ENCODE data around the gene PAK4. TPM values are rescaled to one million over a fixed set of nuclear protein-coding genes. Genes with fewer than 3 reads are reported as not detected.

Gene PAK4
- polyA plus RNA-seq, 1 donor from 2014 or later: 3.7 TPM

- Mint-ChIP-seq H3K9me3 (no peaks in the 10 kb centered on the region), H3K36me3 (peaks cover 1% of the 10 kb centered on the region), H3K4me1 (peaks cover 0 to 18% (median 18%) of the 10 kb centered on the region in 3 donors), H3K27me3 (no peaks in the 10 kb centered on the region), H3K4me3 (peak overlapping the region in 1 of 4 donors; percentile 39), H3K27ac (peak overlapping the region in 2 of 3 donors; percentile 6 to 57)
These were observed 18.9 kb downstream of the PAK4 start for GRCh38 chr19:39144290-39145071.

- Mint-ChIP-seq H3K36me3 (peaks cover 1% of the 10 kb centered on the region), H3K27me3 (no peaks in the 10 kb centered on the region), H3K27ac (no peak overlapping the region), H3K9me3 (no peaks in the 10 kb centered on the region), H3K4me1 (peaks cover 0 to 18% (median 18%) of the 10 kb centered on the region in 3 donors), H3K4me3 (no peak overlapping the region)
These were observed 19.8 kb downstream of the PAK4 start for GRCh38 chr19:39145180-39145953.

- Mint-ChIP-seq H3K36me3 (peaks cover 1% of the 10 kb centered on the region), H3K27me3 (no peaks in the 10 kb centered on the region), H3K4me1 (peaks cover 0 to 20% (median 16%) of the 10 kb centered on the region in 3 donors), H3K4me3 (no peak overlapping the region), H3K27ac (no peak overlapping the region), H3K9me3 (no peaks in the 10 kb centered on the region)
These were observed 20.5 kb downstream of the PAK4 start for GRCh38 chr19:39146091-39146490.

GRCh38 chr19:39146686-39147450 lies 21.3 kb downstream of the PAK4 start:
- peak overlapping the region in 1 of 3 donors; percentile 31 for H3K27ac Mint-ChIP-seq

GRCh38 chr19:39147480-39147879 lies 21.9 kb downstream of the PAK4 start:
- Mint-ChIP-seq H3K27me3 (no peaks in the 10 kb centered on the region), H3K4me1 (peaks cover 0 to 16% (median 14%) of the 10 kb centered on the region in 3 donors), H3K36me3 (peaks cover 1% of the 10 kb centered on the region), H3K9me3 (no peaks in the 10 kb centered on the region), H3K27ac (no peak overlapping the region), H3K4me3 (no peak overlapping the region)

More at GRCh38 chr19:39146686-39147450, 21.3 kb downstream of the PAK4 start:
- Mint-ChIP-seq H3K36me3 (peaks cover 1% of the 10 kb centered on the region), H3K27me3 (no peaks in the 10 kb centered on the region), H3K9me3 (no peaks in the 10 kb centered on the region), H3K4me3 (no peak overlapping the region), H3K4me1 (peaks cover 0 to 19% (median 15%) of the 10 kb centered on the region in 3 donors)

- no peak overlapping the region for H3K4me3 Mint-ChIP-seq
- H3K4me1 Mint-ChIP-seq: peaks cover 0 to 12% (median 10%) of the 10 kb centered on the region in 3 donors
- peaks cover 4% of the 10 kb centered on the region for H3K36me3 Mint-ChIP-seq
- no peak overlapping the region for H3K27ac Mint-ChIP-seq
- H3K27me3 Mint-ChIP-seq: no peaks in the 10 kb centered on the region
- H3K9me3 Mint-ChIP-seq: no peaks in the 10 kb centered on the region
These were observed 23.4 kb downstream of the PAK4 start for GRCh38 chr19:39148939-39149529.

- Mint-ChIP-seq H3K36me3 (peaks cover 5% of the 10 kb centered on the region), H3K27me3 (no peaks in the 10 kb centered on the region), H3K4me3 (no peak overlapping the region), H3K9me3 (no peaks in the 10 kb centered on the region), H3K4me1 (peaks cover 0 to 7% (median 4%) of the 10 kb centered on the region in 3 donors), H3K27ac (no peak overlapping the region)
These were observed 24.6 kb downstream of the PAK4 start for GRCh38 chr19:39150235-39150634.

GRCh38 chr19:39150807-39151600 lies 25.4 kb downstream of the PAK4 start:
- Mint-ChIP-seq H3K27me3 (no peaks in the 10 kb centered on the region), H3K9me3 (no peaks in the 10 kb centered on the region), H3K36me3 (peaks cover 5% of the 10 kb centered on the region), H3K27ac (no peak overlapping the region), H3K4me1 (peaks cover 0 to 9% (median 6%) of the 10 kb centered on the region in 3 donors), H3K4me3 (no peak overlapping the region)

- Mint-ChIP-seq H3K4me3 (no peak overlapping the region), H3K27me3 (no peaks in the 10 kb centered on the region), H3K4me1 (peaks cover 0 to 11% (median 6%) of the 10 kb centered on the region in 3 donors), H3K36me3 (peaks cover 5% of the 10 kb centered on the region), H3K27ac (peak overlapping the region in 1 of 3 donors; percentile 50), H3K9me3 (no peaks in the 10 kb centered on the region)
These were observed 26.5 kb downstream of the PAK4 start for GRCh38 chr19:39152066-39152465.

- H3K27me3 Mint-ChIP-seq: no peaks in the 10 kb centered on the region
- no peak overlapping the region for H3K4me3 Mint-ChIP-seq
- H3K9me3 Mint-ChIP-seq: no peaks in the 10 kb centered on the region
- H3K27ac Mint-ChIP-seq: no peak overlapping the region
- H3K36me3 Mint-ChIP-seq: peaks cover 5% of the 10 kb centered on the region
- H3K4me1 Mint-ChIP-seq: peaks cover 0 to 10% (median 9%) of the 10 kb centered on the region in 3 donors
These were observed 28.6 kb downstream of the PAK4 start for GRCh38 chr19:39154100-39154628.

GRCh38 chr19:39154629-39155100 lies 29.1 kb downstream of the PAK4 start:
- H3K4me3 Mint-ChIP-seq: no peak overlapping the region
- H3K27me3 Mint-ChIP-seq: no peaks in the 10 kb centered on the region
- peaks cover 0 to 11% (median 9%) of the 10 kb centered on the region in 3 donors for H3K4me1 Mint-ChIP-seq
- H3K36me3 Mint-ChIP-seq: peaks cover 5% of the 10 kb centered on the region
- H3K9me3 Mint-ChIP-seq: no peaks in the 10 kb centered on the region
- H3K27ac Mint-ChIP-seq: no peak overlapping the region

- no peak overlapping the region for H3K27ac Mint-ChIP-seq
- no peaks in the 10 kb centered on the region for H3K9me3 Mint-ChIP-seq
- H3K4me1 Mint-ChIP-seq: peaks cover 0 to 11% (median 9%) of the 10 kb centered on the region in 3 donors
- no peaks in the 10 kb centered on the region for H3K27me3 Mint-ChIP-seq
- H3K36me3 Mint-ChIP-seq: peaks cover 5% of the 10 kb centered on the region
- H3K4me3 Mint-ChIP-seq: no peak overlapping the region
These were observed 29.6 kb downstream of the PAK4 start for GRCh38 chr19:39155114-39155700.

GRCh38 chr19:39155741-39156140 lies 30.2 kb downstream of the PAK4 start:
- peaks cover 0 to 12% (median 11%) of the 10 kb centered on the region in 3 donors for H3K4me1 Mint-ChIP-seq
- no peaks in the 10 kb centered on the region for H3K9me3 Mint-ChIP-seq
- H3K27me3 Mint-ChIP-seq: no peaks in the 10 kb centered on the region
- H3K27ac Mint-ChIP-seq: no peak overlapping the region
- H3K36me3 Mint-ChIP-seq: peaks cover 5% of the 10 kb centered on the region
- no peak overlapping the region for H3K4me3 Mint-ChIP-seq
